Immature natural killer cell (primary cell): ENCODE results near the gene MAF. TPM values are rescaled to one million over a fixed set of nuclear protein-coding genes. Genes with fewer than 3 reads are reported as not detected.

Experiments
- DNase-seq, 3 donors: peaks; one replicate each; pipeline ENCODE4 v3.0.0; 2022; ENCODE audit warnings: mixed read lengths in 1 of 3
- H3K27ac Mint-ChIP-seq, 6 donors: one replicate each; pipeline ENCODE4 v1.8.0; 2020; ENCODE audit warnings: mixed read lengths in 6 of 6, mild to moderate bottlenecking in 5 of 6, inconsistent platforms in 4 of 6, moderate library complexity in 3 of 6
- H3K27me3 Mint-ChIP-seq, 3 donors: one replicate each; pipeline ENCODE4 v1.8.0; 2020 to 2021; ENCODE audit warnings: low read depth in 3 of 3, mild to moderate bottlenecking in 3 of 3, mixed read lengths in 3 of 3, moderate library complexity in 3 of 3, inconsistent platforms in 1 of 3
- H3K36me3 Mint-ChIP-seq, 3 donors: one replicate each; pipeline ENCODE4 v1.8.0; 2020; ENCODE audit warnings: mixed read lengths in 3 of 3, inconsistent platforms in 2 of 3, mild to moderate bottlenecking in 2 of 3
- H3K4me1 Mint-ChIP-seq, 2 donors: one replicate each; pipeline ENCODE4 v1.8.0; 2020; ENCODE audit warnings: inconsistent platforms in 2 of 2, mild to moderate bottlenecking in 2 of 2, mixed read lengths in 2 of 2, moderate library complexity in 1 of 2
- H3K4me3 Mint-ChIP-seq, 5 donors: one replicate each; pipeline ENCODE4 v1.8.0; 2020; ENCODE audit warnings: mild to moderate bottlenecking in 5 of 5, mixed read lengths in 5 of 5, inconsistent platforms in 3 of 5, moderate library complexity in 3 of 5
- H3K9me3 Mint-ChIP-seq, 6 donors: one replicate each; pipeline ENCODE4 v1.8.0; 2020; ENCODE audit warnings: mild to moderate bottlenecking in 6 of 6, mixed read lengths in 6 of 6, inconsistent platforms in 4 of 6, moderate library complexity in 3 of 6
- polyA plus RNA-seq, 3 donors: library from polyadenylated mRNA; unstranded; fragments of 300-500 nt; fragmentation: Illumina TruSeq; gene quantifications; one replicate each; pipeline ENCODE4 v1.2.3, GENCODE V29; 2021

Gene MAF
- 1 to 10 TPM in 1 of 3 donors, under 1 TPM in 2; 0.93 to 1.9 (median 0.96) TPM for polyA plus RNA-seq

GRCh38 chr16:79600638-79601091 lies at the start of gene MAF:
Gene MAF (minus strand): TSS chr16:79600737. CDS start chr16:79599902, 835 bp downstream.
- no peaks in the 10 kb centered on the region for H3K9me3 Mint-ChIP-seq
- H3K27ac Mint-ChIP-seq = peak within 1 kb of the TSS; percentile 86 to 95 (median 95)
- peak; percentile 88 to 89 (median 88) for DNase-seq
- H3K27me3 Mint-ChIP-seq = peaks cover 6 to 29% (median 21%) of the 10 kb centered on the region in 3 donors
- H3K36me3 Mint-ChIP-seq = no peaks in the 10 kb centered on the region
- H3K4me3 Mint-ChIP-seq = peak within 1 kb of the TSS; percentile 93 to 98 (median 95)
- H3K4me1 Mint-ChIP-seq = peaks cover 34 to 38% of the 10 kb centered on the region in 2 donors

GRCh38 chr16:79648826-79649225 lies 48.3 kb upstream of the MAF start:
- Mint-ChIP-seq H3K27ac (no peak overlapping the region), H3K4me1 (no peaks in the 10 kb centered on the region), H3K4me3 (no peak overlapping the region)

GRCh38 chr16:79647586-79647985 lies 47.0 kb upstream of the MAF start:
- Mint-ChIP-seq H3K4me1 (peaks cover 6 to 7% of the 10 kb centered on the region in 2 donors), H3K4me3 (no peak overlapping the region), H3K27me3 (peaks cover 1 to 6% (median 5%) of the 10 kb centered on the region in 3 donors), H3K27ac (no peak overlapping the region), H3K36me3 (no peaks in the 10 kb centered on the region), H3K9me3 (no peaks in the 10 kb centered on the region)
- no peak for DNase-seq

More at GRCh38 chr16:79648826-79649225, 48.3 kb upstream of the MAF start:
- no peaks in the 10 kb centered on the region for H3K9me3 Mint-ChIP-seq
- peaks cover 0 to 6% (median 2%) of the 10 kb centered on the region in 3 donors for H3K27me3 Mint-ChIP-seq
- H3K36me3 Mint-ChIP-seq = no peaks in the 10 kb centered on the region
- no peak for DNase-seq

GRCh38 chr16:79645701-79646100 lies 45.2 kb upstream of the MAF start:
- peaks cover 2 to 5% (median 4%) of the 10 kb centered on the region in 3 donors for H3K27me3 Mint-ChIP-seq
- H3K9me3 Mint-ChIP-seq = no peaks in the 10 kb centered on the region
- no peak overlapping the region for H3K27ac Mint-ChIP-seq
- no peaks in the 10 kb centered on the region for H3K36me3 Mint-ChIP-seq
- no peak for DNase-seq
- no peak overlapping the region for H3K4me3 Mint-ChIP-seq
- peaks cover 23 to 26% of the 10 kb centered on the region in 2 donors for H3K4me1 Mint-ChIP-seq

- Mint-ChIP-seq H3K27ac (no peak overlapping the region), H3K27me3 (peaks cover 2 to 4% (median 4%) of the 10 kb centered on the region in 3 donors)
Measured at GRCh38 chr16:79644971-79645667, 44.6 kb upstream of the MAF start.

GRCh38 chr16:79642652-79643051 lies 42.1 kb upstream of the MAF start:
- Mint-ChIP-seq H3K9me3 (no peaks in the 10 kb centered on the region), H3K4me1 (peaks cover 34 to 38% of the 10 kb centered on the region in 2 donors), H3K27ac (peak overlapping the region in 1 of 6 donors; percentile 68), H3K36me3 (no peaks in the 10 kb centered on the region), H3K4me3 (peak overlapping the region in 4 of 5 donors; percentile 9 to 30 (median 18)), H3K27me3 (peaks cover 2 to 7% (median 4%) of the 10 kb centered on the region in 3 donors)
- DNase-seq = peak; percentile 22 to 33 (median 30)

More at GRCh38 chr16:79644971-79645667, 44.6 kb upstream of the MAF start:
- Mint-ChIP-seq H3K9me3 (no peaks in the 10 kb centered on the region), H3K36me3 (no peaks in the 10 kb centered on the region), H3K4me3 (no peak overlapping the region), H3K4me1 (peaks cover 28 to 32% of the 10 kb centered on the region in 2 donors)
- no peak for DNase-seq

GRCh38 chr16:79640513-79641360 lies 40.2 kb upstream of the MAF start:
- Mint-ChIP-seq H3K9me3 (no peaks in the 10 kb centered on the region), H3K4me3 (peak overlapping the region; percentile 30 to 79 (median 68)), H3K27ac (peak overlapping the region in 3 of 6 donors; percentile 18 to 32 (median 31)), H3K36me3 (no peaks in the 10 kb centered on the region), H3K27me3 (peaks cover 2 to 7% (median 4%) of the 10 kb centered on the region in 3 donors), H3K4me1 (peaks cover 34 to 38% of the 10 kb centered on the region in 2 donors)
- DNase-seq = no peak

GRCh38 chr16:79639576-79640311 lies 39.2 kb upstream of the MAF start:
- Mint-ChIP-seq H3K9me3 (no peaks in the 10 kb centered on the region), H3K4me1 (peaks cover 34 to 38% of the 10 kb centered on the region in 2 donors), H3K27me3 (peaks cover 2 to 7% (median 5%) of the 10 kb centered on the region in 3 donors), H3K36me3 (no peaks in the 10 kb centered on the region), H3K4me3 (peak overlapping the region; percentile 5 to 79 (median 67)), H3K27ac (peak overlapping the region in 2 of 6 donors; percentile 47 to 76)
- DNase-seq = no peak

- H3K36me3 Mint-ChIP-seq = no peaks in the 10 kb centered on the region
- H3K9me3 Mint-ChIP-seq = no peaks in the 10 kb centered on the region
- DNase-seq = no peak
- peak overlapping the region in 1 of 6 donors; percentile 1 for H3K27ac Mint-ChIP-seq
- H3K4me3 Mint-ChIP-seq = no peak overlapping the region
- H3K27me3 Mint-ChIP-seq = peaks cover 0 to 5% (median 4%) of the 10 kb centered on the region in 3 donors
- peaks cover 34 to 38% of the 10 kb centered on the region in 2 donors for H3K4me1 Mint-ChIP-seq
Measured at GRCh38 chr16:79638386-79638785, 37.8 kb upstream of the MAF start.

GRCh38 chr16:79635488-79635887 lies 35.0 kb upstream of the MAF start:
- H3K9me3 Mint-ChIP-seq = no peaks in the 10 kb centered on the region
- H3K36me3 Mint-ChIP-seq = no peaks in the 10 kb centered on the region
- no peak overlapping the region for H3K4me3 Mint-ChIP-seq
- no peak overlapping the region for H3K27ac Mint-ChIP-seq
- peaks cover 9 to 18% of the 10 kb centered on the region in 2 donors for H3K4me1 Mint-ChIP-seq
- no peak for DNase-seq
- peaks cover 2 to 5% (median 3%) of the 10 kb centered on the region in 3 donors for H3K27me3 Mint-ChIP-seq

- H3K4me1 Mint-ChIP-seq = peaks cover 0 to 8% of the 10 kb centered on the region in 2 donors
- H3K27ac Mint-ChIP-seq = no peak overlapping the region
- DNase-seq = no peak
- no peaks in the 10 kb centered on the region for H3K9me3 Mint-ChIP-seq
- H3K4me3 Mint-ChIP-seq = no peak overlapping the region
- peaks cover 2 to 5% (median 3%) of the 10 kb centered on the region in 3 donors for H3K27me3 Mint-ChIP-seq
- H3K36me3 Mint-ChIP-seq = no peaks in the 10 kb centered on the region
Measured at GRCh38 chr16:79634298-79634697, 33.8 kb upstream of the MAF start.

- Mint-ChIP-seq H3K27me3 (peaks cover 2 to 11% (median 4%) of the 10 kb centered on the region in 3 donors), H3K9me3 (no peaks in the 10 kb centered on the region), H3K4me1 (peaks cover 10 to 21% of the 10 kb centered on the region in 2 donors), H3K36me3 (no peaks in the 10 kb centered on the region), H3K4me3 (no peak overlapping the region), H3K27ac (no peak overlapping the region)
- DNase-seq = no peak
Measured at GRCh38 chr16:79632289-79632688, 31.8 kb upstream of the MAF start.

GRCh38 chr16:79628988-79629387 lies 28.5 kb upstream of the MAF start:
- no peaks in the 10 kb centered on the region for H3K9me3 Mint-ChIP-seq
- no peak for DNase-seq
- peak overlapping the region in 5 of 6 donors; percentile 14 to 91 (median 33) for H3K27ac Mint-ChIP-seq
- peaks cover 9 to 15% (median 11%) of the 10 kb centered on the region in 3 donors for H3K27me3 Mint-ChIP-seq
- peak overlapping the region in 2 of 5 donors; percentile 14 to 38 for H3K4me3 Mint-ChIP-seq
- peaks cover 10 to 21% of the 10 kb centered on the region in 2 donors for H3K4me1 Mint-ChIP-seq
- H3K36me3 Mint-ChIP-seq = no peaks in the 10 kb centered on the region
